Stomach (tissue), 9 donors: Measurements from ENCODE around the gene MYH6. TPM values are rescaled to one million over a fixed set of nuclear protein-coding genes. Genes with fewer than 3 reads are reported as not detected.

Experiments
- DNase-seq, 2 donors: peaks; one replicate each; pipeline versions ENCODE4 v3.0.0 to v3.0.0-alpha.2; 2013 to 2019
- H3K27ac ChIP-seq, 5 donors: fragments of 200-600 bp in 4 of 5; sonication (generic) in 4 of 5; one replicate each; pipeline ENCODE4 v1.5.1; 2013 to 2019; ENCODE audit warnings: mild to moderate bottlenecking in 1 of 5, moderate library complexity in 1 of 5
- H3K27me3 ChIP-seq, 3 donors: fragments of 200-600 bp; sonication (generic); one replicate each; pipeline ENCODE4 v1.5.1; 2017 to 2019; ENCODE audit warnings: mixed run types in 1 of 3
- H3K36me3 ChIP-seq, 4 donors: fragments of 200-600 bp; sonication (generic); 1 replicate in 3 of 4; 2 replicates in 1 of 4; pipeline ENCODE4 v1.5.1; 2016 to 2019
- H3K4me1 ChIP-seq, 4 donors: fragments of 200-600 bp; sonication (generic); one replicate each; pipeline ENCODE4 v1.5.1; 2016 to 2019
- H3K4me3 ChIP-seq, 4 donors: fragments of 200-600 bp; sonication (generic) in 3 of 4; one replicate each; pipeline ENCODE4 v1.5.1; 2016 to 2019; ENCODE audit warnings: mild to moderate bottlenecking in 1 of 4
- H3K9me3 ChIP-seq, 4 donors: fragments of 200-600 bp; sonication (generic); one replicate each; pipeline ENCODE4 v1.5.1; 2016 to 2019
- CTCF ChIP-seq, 7 experiments: fragments of 450-650 bp in 4 of 7; fragments of 200-600 bp in 3 of 7; sonication (generic) in 3 of 7; IDR thresholded peaks; one replicate each; pipeline ENCODE4 v1.5.1; 2016 to 2019; ENCODE audit warnings: antibody characterized with exemption in 7 of 7, control low read depth in 2 of 7, mild to moderate bottlenecking in 1 of 7
- EP300 ChIP-seq: sonication (generic); formaldehyde crosslinking; IDR thresholded peaks from one replicate; pipeline ENCODE4 v1.6.1; 2017; ENCODE audit warnings: antibody characterized with exemption
- POLR2A ChIP-seq, 4 donors: fragments of 450-650 bp; IDR thresholded peaks; one replicate each; pipeline ENCODE4 v1.6.1; 2016; ENCODE audit warnings: antibody characterized with exemption in 4 of 4, control low read depth in 2 of 4, mild to moderate bottlenecking in 1 of 4, moderate library complexity in 1 of 4
- POLR2AphosphoS5 ChIP-seq, 3 donors: sonication (generic); formaldehyde crosslinking; IDR thresholded peaks; one replicate each; pipeline ENCODE4 v1.6.1; 2016; ENCODE audit warnings: antibody characterized with exemption in 3 of 3
- WGBS, 5 donors: extraction: QIAGEN DNeasy Blood & Tissue Kit in 3 of 5; methylation state at CpG; one replicate each; pipeline versions ENCODE4 v1.1.5 to v1.1.7; 2013 to 2018; 5-methylcytosine and 5-hydroxymethylcytosine counted together
- intact Hi-C: fragments of 100-400 bp; cut with DNase I; formaldehyde crosslinking; loops from one replicate; pipeline ENCODE4 v1.15.1; 2023; ENCODE audit warnings: low total_unique reads
- polyA plus RNA-seq, 3 donors: library from polyadenylated mRNA; stranded (reverse); fragments of 200-250 nt; gene quantifications; one replicate each; pipeline ENCODE4 v1.2.3, GENCODE V29; 2013
- total RNA-seq, 5 donors: library from RNA; depleted of rRNA; stranded (reverse); fragments of >200 nt; gene quantifications; one replicate each; pipeline versions ENCODE4 v1.1.0 to v1.2.3, GENCODE V29; 2014 to 2016
- donor health status: healthy with polysubstance abuse.
- donor health status: Bipolar disorder and iron deficiency.
- donor health status: healthy.

MYH6 gene
- total and polyA plus RNA-seq, 8 donors: 0.37 to 3.2 (median 0.97) TPM; not detected in 4

GRCh38 chr14:23409966-23410635 is 2.0 kb upstream of the MYH6 start:
- WGBS, 5 donors: 72 to 82% (median 78%) methylated on average over 13 to 14 of the region's 14 CpGs
- Histone ChIP-seq H3K36me3 (no peaks in the 10 kb centered on the region), H3K4me3 (no peak overlapping the region), H3K9me3 (no peaks in the 10 kb centered on the region), H3K4me1 (no peaks in the 10 kb centered on the region), H3K27ac (no peak overlapping the region), H3K27me3 (peaks cover 0 to 30% (median 2%) of the 10 kb centered on the region in 3 donors)
- DNase-seq: no peak
- intact Hi-C loops: no loop called here
- no peak for TF ChIP-seq POLR2A (IDR thresholded peaks at IDR 0.05)
- TF ChIP-seq EP300: no peak
- TF ChIP-seq CTCF (IDR thresholded peaks at IDR 0.05): no peak

GRCh38 chr14:23409475-23409874 is 1.4 kb upstream of the MYH6 start:
- Histone ChIP-seq H3K27ac (no peak overlapping the region), H3K27me3 (peaks cover 0 to 34% (median 8%) of the 10 kb centered on the region in 3 donors), H3K4me3 (no peak overlapping the region), H3K36me3 (no peaks in the 10 kb centered on the region), H3K9me3 (no peaks in the 10 kb centered on the region), H3K4me1 (no peaks in the 10 kb centered on the region)
- no peak for DNase-seq
- intact Hi-C loops: no loop called here
- WGBS, 5 donors: 58 to 88% (median 66%) methylated on average over 2 of the region's 2 CpGs
- TF ChIP-seq POLR2A (IDR thresholded peaks at IDR 0.05) (no peak), POLR2AphosphoS5 (IDR thresholded peaks at IDR 0.05) (no peak), CTCF (IDR thresholded peaks at IDR 0.05) (no peak), EP300 (no peak)

DNA sequence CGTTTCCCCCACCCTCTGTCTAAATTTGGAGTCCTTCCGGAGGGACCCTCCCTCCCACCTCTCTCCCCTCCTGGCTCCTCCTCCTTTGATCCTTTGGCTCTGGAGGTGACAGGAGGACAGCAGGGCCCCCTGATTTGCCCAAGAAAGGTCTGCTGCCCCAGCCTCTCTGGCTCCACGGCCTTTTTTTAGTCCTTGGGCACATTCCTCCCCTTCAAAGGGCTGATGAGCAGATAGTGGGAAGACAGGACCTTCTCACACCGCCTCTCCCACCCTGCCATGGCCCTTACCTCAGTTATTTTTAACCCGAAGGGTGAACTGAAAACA is 196 bp upstream of the MYH6 start:
- intact Hi-C loops: no loop called here
- Histone ChIP-seq H3K27ac (no peak overlapping the region), H3K9me3 (no peaks in the 10 kb centered on the region), H3K36me3 (no peaks in the 10 kb centered on the region), H3K4me1 (no peaks in the 10 kb centered on the region), H3K27me3 (peaks cover 0 to 46% (median 10%) of the 10 kb centered on the region in 3 donors), H3K4me3 (no peak overlapping the region)
- no peak for TF ChIP-seq EP300
- TF ChIP-seq POLR2A (IDR thresholded peaks at IDR 0.05): no peak
- 37 to 56% (median 48%) methylated on average over 5 of the region's 5 CpGs for WGBS, 5 donors
- DNase-seq: no peak

GRCh38 chr14:23406725-23407355 is 1.2 kb downstream of the MYH6 start:
- Histone ChIP-seq H3K4me3 (no peak overlapping the region), H3K27ac (no peak overlapping the region), H3K4me1 (no peaks in the 10 kb centered on the region), H3K9me3 (no peaks in the 10 kb centered on the region), H3K27me3 (peaks cover 0 to 56% (median 14%) of the 10 kb centered on the region in 3 donors), H3K36me3 (no peaks in the 10 kb centered on the region)
- 81 to 88% (median 84%) methylated on average over 15 of the region's 15 CpGs for WGBS, 5 donors
- DNase-seq: no peak
- intact Hi-C loops: no loop called here
- TF ChIP-seq CTCF (IDR thresholded peaks at IDR 0.05) (no peak), POLR2A (IDR thresholded peaks at IDR 0.05) (no peak), POLR2AphosphoS5 (IDR thresholded peaks at IDR 0.05) (no peak), EP300 (no peak)

GRCh38 chr14:23406244-23406643 is 1.8 kb downstream of the MYH6 start:
- 57 to 70% (median 61%) methylated on average over 4 of the region's 4 CpGs for WGBS, 5 donors
- no peaks in the 10 kb centered on the region for H3K36me3 ChIP-seq
- no peaks in the 10 kb centered on the region for H3K4me1 ChIP-seq
- peaks cover 0 to 54% (median 14%) of the 10 kb centered on the region in 3 donors for H3K27me3 ChIP-seq
- intact Hi-C loops: no loop called here
- DNase-seq: no peak
- no peak overlapping the region for H3K27ac ChIP-seq
- TF ChIP-seq POLR2AphosphoS5 (IDR thresholded peaks at IDR 0.05) (no peak), EP300 (no peak), POLR2A (IDR thresholded peaks at IDR 0.05) (no peak), CTCF (IDR thresholded peaks at IDR 0.05) (no peak)
- no peak overlapping the region for H3K4me3 ChIP-seq
- no peaks in the 10 kb centered on the region for H3K9me3 ChIP-seq
